ENCODE results near the gene RUVBL1. TPM values are rescaled to one million over a fixed set of nuclear protein-coding genes. Genes with fewer than 3 reads are reported as not detected.

The RUVBL1 gene
- total RNA-seq, 2 donors from 2014 or later: 7.5 to 22.1 TPM

- ATAC-seq: no peak
- Histone ChIP-seq H3K27ac (no peak overlapping the region), H3K4me1 (peaks cover 53% of the 10 kb centered on the region), H3K27me3 (no peaks in the 10 kb centered on the region), H3K4me3 (no peak overlapping the region), H3K9me3 (no peaks in the 10 kb centered on the region), H3K36me3 (replicated peaks in 1 of 2; ENCODE audit: insufficient read depth in 1 of 2, low read depth in 2 of 2) (peaks cover 7 to 33% of the 10 kb centered on the region in 2 donors)
- TF ChIP-seq POLR2A (IDR thresholded peaks at IDR 0.05): no peak
- no peak for TF ChIP-seq CTCF (IDR thresholded peaks at IDR 0.05)
- no peak for DNase-seq
- intact Hi-C loops (cut with DNase I): no loop called here
- 47 to 48% methylated on average over 4 of the region's 4 CpGs for WGBS, 2 donors
These were observed 67.4 kb downstream of the RUVBL1 start for GRCh38 chr3:128056258-128056657.

GRCh38 chr3:128054367-128054766, 69.2 kb downstream of the RUVBL1 start:
- intact Hi-C loops (cut with DNase I): no loop called here
- Histone ChIP-seq H3K27ac (peak overlapping the region in 1 of 4 donors; percentile 96), H3K9me3 (no peaks in the 10 kb centered on the region), H3K27me3 (no peaks in the 10 kb centered on the region), H3K4me1 (peaks cover 56% of the 10 kb centered on the region), H3K4me3 (no peak overlapping the region), H3K36me3 (replicated peaks in 1 of 2; ENCODE audit: insufficient read depth in 1 of 2, low read depth in 2 of 2) (peaks cover 0 to 20% of the 10 kb centered on the region in 2 donors)
- WGBS, 2 donors: 20 to 34% methylated on average over 3 of the region's 3 CpGs
- DNase-seq (peak in 1 of 4 donors; percentile 40), ATAC-seq (no peak)
- TF ChIP-seq POLR2A (IDR thresholded peaks at IDR 0.05) (peak in 1 of 3 donors; percentile 37), CTCF (IDR thresholded peaks at IDR 0.05) (no peak)

GRCh38 chr3:128053614-128054013, 70.0 kb downstream of the RUVBL1 start:
- ATAC-seq: no peak
- intact Hi-C loops (cut with DNase I): no loop called here
- 25 to 30% methylated on average over 6 of the region's 6 CpGs for WGBS, 2 donors

GRCh38 chr3:128052595-128053351, 70.8 kb downstream of the RUVBL1 start:
- TF ChIP-seq CTCF (IDR thresholded peaks at IDR 0.05): no peak
- TF ChIP-seq POLR2A (IDR thresholded peaks at IDR 0.05): no peak
- peaks cover 0 to 10% of the 10 kb centered on the region in 2 donors for H3K36me3 ChIP-seq (replicated peaks in 1 of 2; ENCODE audit: insufficient read depth in 1 of 2, low read depth in 2 of 2)
- ATAC-seq (peak; percentile 12), DNase-seq (no peak)
- WGBS, 2 donors: 0 to 5% methylated on average over 10 to 33 of the region's 33 CpGs
- peak overlapping the region; percentile 88 to 99 (median 97) for H3K27ac ChIP-seq
- H3K27me3 ChIP-seq: no peaks in the 10 kb centered on the region
- H3K4me3 ChIP-seq: peak overlapping the region; percentile 96 to 98
- intact Hi-C loops (cut with DNase I): no loop called here
- no peaks in the 10 kb centered on the region for H3K9me3 ChIP-seq
- H3K4me1 ChIP-seq: peaks cover 47% of the 10 kb centered on the region

More at GRCh38 chr3:128053614-128054013, 70.0 kb downstream of the RUVBL1 start:
- Histone ChIP-seq H3K4me1 (peaks cover 50% of the 10 kb centered on the region), H3K27ac (peak overlapping the region in 2 of 4 donors; percentile 96 to 98), H3K9me3 (no peaks in the 10 kb centered on the region), H3K4me3 (peak overlapping the region in 1 of 2 donors; percentile 98), H3K36me3 (replicated peaks in 1 of 2; ENCODE audit: insufficient read depth in 1 of 2, low read depth in 2 of 2) (peaks cover 0 to 15% of the 10 kb centered on the region in 2 donors), H3K27me3 (no peaks in the 10 kb centered on the region)
- TF ChIP-seq CTCF (IDR thresholded peaks at IDR 0.05) (no peak), POLR2A (IDR thresholded peaks at IDR 0.05) (no peak)
- no peak for DNase-seq
